Panc1 (cell line): Measurements from ENCODE around the gene BTC.

ENCODE experiments used
- CTCF ChIP-seq: fragments of 450-650 bp; IDR thresholded peaks from 2 replicates; pipeline ENCODE4 v1.5.1; 2017; ENCODE audit warnings: mild to moderate bottlenecking
- POLR2AphosphoS5 ChIP-seq: IDR thresholded peaks from 2 replicates; pipeline ENCODE4 v1.6.1; 2012; ENCODE audit warnings: mild to moderate bottlenecking, low read depth, low read length, moderate library complexity
- REST ChIP-seq, 2 experiments: IDR thresholded peaks; 2 replicates each; pipeline ENCODE4 v1.6.1; 2011 to 2012; ENCODE audit warnings: low read depth in 2 of 2, control low read depth in 1 of 2, low read length in 1 of 2, mild to moderate bottlenecking in 1 of 2, moderate library complexity in 1 of 2; ENCODE audit not compliant: insufficient read depth in 1 of 2
- TCF7L2 ChIP-seq: IDR thresholded peaks from 2 replicates; pipeline ENCODE4 v1.6.1; 2011; ENCODE audit warnings: mild to moderate bottlenecking, low read depth, low read length, inconsistent platforms

- TF ChIP-seq REST (IDR thresholded peaks at IDR 0.05; ENCODE audit: insufficient read depth in 1 of 2, low read depth in 2 of 2, low read length in 1 of 2) (no peak), POLR2AphosphoS5 (no peak), CTCF (no peak), TCF7L2 (no peak)
These were observed 55.7 kb downstream of the BTC start for GRCh38 chr4:74738464-74739143.
